OCI-LY1 (cell line): ENCODE data around the gene SORBS2.

Source experiments
- H2AFZ ChIP-seq: fragments of 200-600 bp; sonication (generic), shearing (Covaris generic); 2 replicates; pipeline ENCODE4 v1.6.0; 2014; ENCODE audit warnings: antibody characterized with exemption, mild to moderate bottlenecking, low read length
- H3F3A ChIP-seq: fragments of 200-600 bp; sonication (generic), shearing (Covaris generic); 2 replicates; pipeline ENCODE4 v1.6.0; 2014; ENCODE audit warnings: mild to moderate bottlenecking, antibody characterized with exemption, low read length, moderate library complexity; ENCODE audit not compliant: insufficient read depth
- H3K27ac ChIP-seq: fragments of 200-600 bp; sonication (generic); 2 replicates; pipeline ENCODE4 v1.5.1; 2014; ENCODE audit warnings: low read length, mixed run types, mild to moderate bottlenecking, low read depth; ENCODE audit not compliant: poor library complexity, severe bottlenecking
- H3K27me3 ChIP-seq: fragments of 200-600 bp; sonication (generic); 2 replicates; pipeline ENCODE4 v1.6.0; 2014; ENCODE audit warnings: antibody characterized with exemption, mild to moderate bottlenecking, low read length, moderate library complexity; ENCODE audit not compliant: insufficient read depth
- H3K36me3 ChIP-seq: fragments of 200-600 bp; sonication (generic); 2 replicates; pipeline ENCODE4 v1.6.1; 2014; ENCODE audit warnings: mild to moderate bottlenecking, antibody characterized with exemption, low read length, moderate library complexity, mixed read lengths; ENCODE audit not compliant: insufficient read depth
- H3K4me1 ChIP-seq: fragments of 200-600 bp; sonication (generic); 2 replicates; pipeline ENCODE4 v1.5.1; 2014; ENCODE audit warnings: mild to moderate bottlenecking, low read length, moderate library complexity; ENCODE audit not compliant: insufficient read depth, severe bottlenecking
- H3K4me2 ChIP-seq: fragments of 200-600 bp; sonication (generic), shearing (Covaris generic); 2 replicates; pipeline ENCODE4 v1.6.1; 2014; ENCODE audit warnings: low read length
- H3K4me3 ChIP-seq: fragments of 200-600 bp; sonication (generic); 2 replicates; pipeline ENCODE4 v1.5.1; 2014; ENCODE audit warnings: low read length, low read depth, mild to moderate bottlenecking, mixed read lengths; ENCODE audit not compliant: poor library complexity, severe bottlenecking
- H3K79me2 ChIP-seq: fragments of 200-600 bp; shearing (Covaris generic); 2 replicates; pipeline ENCODE4 v1.6.1; 2016; ENCODE audit warnings: mixed run types, low read length, mixed read lengths; ENCODE audit not compliant: insufficient read depth
- H3K9ac ChIP-seq: fragments of 200-600 bp; sonication (generic), shearing (Covaris generic); 2 replicates; pipeline ENCODE4 v1.6.1; 2014; ENCODE audit warnings: mild to moderate bottlenecking, low read length, mixed read lengths
- H3K9me2 ChIP-seq: fragments of 200-600 bp; sonication (generic), shearing (Covaris generic); 2 replicates; pipeline ENCODE4 v1.6.1; 2014; ENCODE audit warnings: low read depth, mild to moderate bottlenecking, low read length, mixed read lengths
- H3K9me3 ChIP-seq: fragments of 200-600 bp; shearing (Covaris generic); 2 replicates; pipeline ENCODE4 v1.6.1; 2014; ENCODE audit warnings: low read length, mixed read lengths
- H4K20me1 ChIP-seq: fragments of 200-600 bp; sonication (generic), shearing (Covaris generic); 2 replicates; pipeline ENCODE4 v1.6.0; 2016; ENCODE audit warnings: mild to moderate bottlenecking, low read length; ENCODE audit not compliant: insufficient read depth
- EZH2 ChIP-seq: fragments of 200-600 bp; sonication (generic), shearing (Covaris generic); IDR thresholded peaks from 2 replicates; pipeline ENCODE4 v1.8.0; 2017; ENCODE audit warnings: borderline replicate concordance, mixed run types, mild to moderate bottlenecking, antibody characterized with exemption, low read length, moderate library complexity, mixed read lengths
- TF ChIP-seq, protein P1 (sequence below): fragments of 200-600 bp; sonication (generic), shearing (Covaris generic); IDR thresholded peaks from 2 replicates; pipeline ENCODE4 v1.5.1; 2017; ENCODE audit warnings: mild to moderate bottlenecking, antibody characterized with exemption, low read length, moderate library complexity, mixed read lengths

SORBS2 gene

DNA sequence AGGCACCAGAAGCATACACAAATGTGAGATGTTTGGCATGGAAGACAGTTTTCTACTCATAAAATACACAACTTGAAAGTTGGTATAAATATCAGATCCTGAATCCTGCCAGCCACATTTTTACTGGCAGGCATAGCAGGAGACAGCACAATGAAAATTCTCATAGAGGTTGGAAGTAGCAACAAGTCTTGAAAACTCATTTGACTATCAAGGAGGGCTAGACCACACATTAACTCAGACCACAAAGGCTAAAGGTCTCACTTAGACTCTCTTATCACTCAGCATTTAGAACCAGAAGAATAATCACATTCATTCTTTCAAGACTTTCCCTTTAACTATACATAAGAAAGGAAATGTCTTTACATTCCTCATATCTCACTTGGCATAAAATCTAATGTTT lies 56.5 kb downstream of the SORBS2 start:
- H3K79me2 ChIP-seq, result 0 out of 2 replicates have a peak, but pooled peaks cover 3% of the 10 kb centered on the region
- TF ChIP-seq EZH2, result no peak
- TF ChIP-seq, protein P1, sequence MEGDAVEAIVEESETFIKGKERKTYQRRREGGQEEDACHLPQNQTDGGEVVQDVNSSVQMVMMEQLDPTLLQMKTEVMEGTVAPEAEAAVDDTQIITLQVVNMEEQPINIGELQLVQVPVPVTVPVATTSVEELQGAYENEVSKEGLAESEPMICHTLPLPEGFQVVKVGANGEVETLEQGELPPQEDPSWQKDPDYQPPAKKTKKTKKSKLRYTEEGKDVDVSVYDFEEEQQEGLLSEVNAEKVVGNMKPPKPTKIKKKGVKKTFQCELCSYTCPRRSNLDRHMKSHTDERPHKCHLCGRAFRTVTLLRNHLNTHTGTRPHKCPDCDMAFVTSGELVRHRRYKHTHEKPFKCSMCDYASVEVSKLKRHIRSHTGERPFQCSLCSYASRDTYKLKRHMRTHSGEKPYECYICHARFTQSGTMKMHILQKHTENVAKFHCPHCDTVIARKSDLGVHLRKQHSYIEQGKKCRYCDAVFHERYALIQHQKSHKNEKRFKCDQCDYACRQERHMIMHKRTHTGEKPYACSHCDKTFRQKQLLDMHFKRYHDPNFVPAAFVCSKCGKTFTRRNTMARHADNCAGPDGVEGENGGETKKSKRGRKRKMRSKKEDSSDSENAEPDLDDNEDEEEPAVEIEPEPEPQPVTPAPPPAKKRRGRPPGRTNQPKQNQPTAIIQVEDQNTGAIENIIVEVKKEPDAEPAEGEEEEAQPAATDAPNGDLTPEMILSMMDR, result no peak

DNA sequence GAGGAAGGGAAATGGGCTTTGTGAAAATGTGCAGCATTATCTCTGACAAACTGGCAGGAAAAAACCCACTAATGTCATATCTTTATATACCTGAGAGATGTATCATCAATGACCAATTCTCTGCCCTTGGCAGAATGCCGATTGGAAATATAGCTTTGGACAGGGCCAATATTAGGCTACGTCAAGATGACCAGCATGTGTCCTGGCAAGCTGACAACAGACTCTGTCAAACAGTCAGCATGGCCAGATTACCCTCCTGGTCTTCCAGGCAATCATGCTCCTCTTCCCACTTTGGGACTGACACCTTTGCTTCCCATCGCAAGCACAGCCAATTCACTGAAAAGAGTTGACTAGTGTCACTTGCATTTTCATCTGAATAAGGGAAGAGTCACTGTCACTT lies 57.0 kb downstream of the SORBS2 start:
- Histone ChIP-seq H3K4me1 (peaks cover 17% of the 10 kb centered on the region), H3K4me3 (no peak overlapping the region), H3K27ac (no peak overlapping the region), H3K9me2 (no peaks in the 10 kb centered on the region), H2AFZ (no peak overlapping the region), H3K79me2 (0 out of 2 replicates have a peak, but pooled peaks cover 3% of the 10 kb centered on the region), H3K27me3 (no peaks in the 10 kb centered on the region), H3K4me2 (no peak overlapping the region), H3F3A (no peaks in the 10 kb centered on the region), H3K36me3 (peaks cover 27% of the 10 kb centered on the region), H4K20me1 (no peaks in the 10 kb centered on the region), H3K9ac (no peak overlapping the region), H3K9me3 (no peaks in the 10 kb centered on the region)
- TF ChIP-seq, protein P1, result no peak
- no peak for TF ChIP-seq EZH2

More for the DNA sequence above, 56.5 kb downstream of the SORBS2 start:
- no peaks in the 10 kb centered on the region for H4K20me1 ChIP-seq
- no peaks in the 10 kb centered on the region for H3K9me2 ChIP-seq
- H3K36me3 ChIP-seq, result peaks cover 27% of the 10 kb centered on the region
- no peak overlapping the region for H3K4me3 ChIP-seq
- H3K9me3 ChIP-seq, result no peaks in the 10 kb centered on the region
- no peak overlapping the region for H2AFZ ChIP-seq
- no peak overlapping the region for H3K4me2 ChIP-seq
- no peaks in the 10 kb centered on the region for H3F3A ChIP-seq
- peaks cover 17% of the 10 kb centered on the region for H3K4me1 ChIP-seq
- H3K27me3 ChIP-seq, result no peaks in the 10 kb centered on the region
- H3K27ac ChIP-seq, result no peak overlapping the region
- H3K9ac ChIP-seq, result no peak overlapping the region

DNA sequence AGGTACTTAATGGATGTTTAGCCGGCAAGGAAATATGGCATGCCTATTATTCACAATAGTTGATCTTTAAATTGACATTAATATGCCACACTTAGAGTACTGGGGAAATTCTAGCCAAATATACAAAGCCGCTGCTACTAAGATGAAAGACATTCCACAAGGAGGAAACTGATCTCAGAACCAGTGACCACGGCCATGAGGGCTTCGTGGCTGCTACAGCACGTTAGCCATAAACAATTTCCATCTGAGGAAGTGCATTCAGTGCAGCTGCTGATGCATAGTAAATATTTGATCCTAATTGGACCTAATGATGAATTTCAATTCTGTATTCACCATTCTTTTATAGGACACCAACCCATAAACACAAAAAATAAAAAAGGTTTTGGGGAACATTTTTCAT lies 59.1 kb downstream of the SORBS2 start:
- no peaks in the 10 kb centered on the region for H3F3A ChIP-seq
- no peak overlapping the region for H3K4me3 ChIP-seq
- H3K4me1 ChIP-seq, result peaks cover 17% of the 10 kb centered on the region
- no peaks in the 10 kb centered on the region for H4K20me1 ChIP-seq
- H2AFZ ChIP-seq, result no peak overlapping the region
- H3K9ac ChIP-seq, result no peak overlapping the region
- 0 out of 2 replicates have a peak, but pooled peaks cover 3% of the 10 kb centered on the region for H3K79me2 ChIP-seq
- H3K9me3 ChIP-seq, result no peaks in the 10 kb centered on the region
- no peak overlapping the region for H3K27ac ChIP-seq
- H3K4me2 ChIP-seq, result no peak overlapping the region
- H3K36me3 ChIP-seq, result peaks cover 27% of the 10 kb centered on the region
- no peaks in the 10 kb centered on the region for H3K9me2 ChIP-seq
- no peak for TF ChIP-seq EZH2
- TF ChIP-seq, protein P1, result no peak
- no peaks in the 10 kb centered on the region for H3K27me3 ChIP-seq
